Muscle of back (tissue), 11 donors: ENCODE data around the gene CDKAL1. TPM values are rescaled to one million over a fixed set of nuclear protein-coding genes. Genes with fewer than 3 reads are reported as not detected.
"Not testable (repeated sequence)": the region's sequence is repeated elsewhere in the genome, so short reads cannot be mapped to it uniquely, and the experiment has no call there.

Experiments
- DNase-seq, 3 donors: peaks; one replicate each; pipeline versions ENCODE4 v3.0.0 to v3.0.0-alpha.2; 2013
- polyA plus RNA-seq, 10 donors: library from polyadenylated mRNA; unstranded; fragments of 120-200 nt; gene quantifications; one replicate each; pipeline ENCODE4 v1.2.1, GENCODE V29; 2013; ENCODE audit not compliant: insufficient read length in 10 of 10

The CDKAL1 gene
- polyA plus RNA-seq, 10 donors, result 10.7 to 17.1 (median 13.9) TPM

DNA sequence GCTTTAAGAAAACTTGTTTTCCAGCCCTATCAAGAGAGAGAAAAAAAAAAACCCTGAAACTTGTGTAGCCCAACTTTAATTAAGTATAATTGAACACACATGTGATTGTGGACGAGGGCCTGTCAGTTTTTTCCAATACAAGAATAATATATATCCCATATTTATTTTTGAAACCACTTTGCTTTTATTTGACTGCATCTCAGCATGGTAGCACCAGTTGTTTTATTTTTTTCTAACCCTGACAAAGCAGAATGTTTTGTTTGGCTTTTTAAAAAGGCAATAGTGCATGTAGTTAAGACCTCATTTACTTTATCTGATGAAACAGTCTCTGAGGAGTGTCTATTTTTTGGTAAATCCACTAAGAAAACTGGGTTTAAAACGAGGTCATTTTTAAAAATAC, 257.7 kb downstream of the CDKAL1 start:
- peak in 1 of 3 donors; percentile 26 for DNase-seq

DNA sequence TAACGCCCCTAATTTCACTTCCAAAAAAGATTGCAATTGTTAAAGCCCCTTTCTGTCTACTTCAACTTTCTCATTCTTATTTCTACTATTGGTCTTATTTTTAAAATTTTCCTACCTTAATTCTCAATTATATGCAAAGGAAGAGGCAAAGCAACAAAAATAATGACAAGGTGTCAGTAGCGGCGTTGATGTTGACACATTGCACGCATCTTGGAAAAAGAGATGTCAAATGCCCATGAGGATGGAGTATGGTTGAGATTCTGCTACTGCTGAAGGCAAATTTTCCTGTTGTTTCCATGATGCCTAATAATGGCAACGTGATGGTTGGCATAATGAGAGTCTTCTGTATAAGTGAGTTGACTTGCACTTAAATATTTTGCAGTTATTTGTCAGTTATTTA, 258.9 kb downstream of the CDKAL1 start:
- DNase-seq, result no peak

DNA sequence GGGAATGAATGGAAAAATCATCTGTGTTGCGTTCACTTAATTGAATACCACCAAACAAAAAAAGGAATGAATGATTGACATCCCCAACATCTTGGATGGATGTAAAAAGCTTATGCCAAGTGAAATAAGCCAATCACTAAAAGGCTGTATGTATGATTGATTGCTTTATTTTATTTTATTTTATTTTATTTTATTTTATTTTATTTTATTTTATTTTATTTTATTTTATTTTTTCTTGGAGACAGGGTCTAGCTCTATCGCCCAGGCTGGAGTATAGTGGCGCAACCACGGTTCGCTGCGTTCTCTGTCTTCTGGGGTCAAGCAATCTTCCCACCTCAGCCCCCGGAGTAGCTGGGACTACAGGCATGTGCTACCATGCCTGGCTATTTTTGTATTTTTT, 263.3 kb downstream of the CDKAL1 start:
- no peak for DNase-seq

DNA sequence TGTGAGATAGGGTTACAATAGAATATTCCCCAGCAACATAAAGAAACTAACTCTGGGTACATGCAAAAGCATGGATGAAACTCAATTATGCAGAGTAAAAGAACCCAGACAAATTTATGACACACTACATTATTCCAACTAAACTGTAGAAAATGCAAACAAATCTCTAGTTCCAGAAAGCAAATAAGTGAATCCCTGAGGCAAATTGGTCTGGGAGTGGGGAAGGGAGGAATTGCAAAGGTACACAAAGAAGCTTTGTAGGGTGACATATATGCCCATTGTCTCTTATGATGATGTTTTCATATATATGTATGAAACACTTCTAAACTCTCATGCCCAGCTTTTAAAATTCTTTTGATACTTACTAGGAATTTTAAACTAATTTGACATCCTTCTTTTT, 266.0 kb downstream of the CDKAL1 start:
- no peak for DNase-seq

DNA sequence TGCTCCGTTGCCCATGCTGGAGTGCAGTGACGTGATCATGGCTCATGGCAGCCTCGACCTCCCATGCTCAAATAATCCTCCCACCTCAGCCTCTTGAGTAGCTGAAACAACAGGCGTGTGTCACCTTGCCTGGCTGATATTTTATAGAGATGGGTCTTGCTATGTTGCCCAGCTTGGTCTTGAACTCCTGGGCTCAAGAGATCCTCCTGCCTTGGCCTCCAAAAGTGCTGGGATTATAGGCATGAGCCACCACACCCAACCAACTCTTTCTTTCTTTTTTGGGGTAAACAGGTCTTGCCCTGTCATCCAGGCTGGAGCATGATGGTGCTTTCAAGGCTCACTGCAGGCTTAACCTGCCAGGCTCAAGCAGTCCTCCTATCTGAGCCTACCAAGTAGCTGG, 266.4 kb downstream of the CDKAL1 start:
- DNase-seq, result no peak

DNA sequence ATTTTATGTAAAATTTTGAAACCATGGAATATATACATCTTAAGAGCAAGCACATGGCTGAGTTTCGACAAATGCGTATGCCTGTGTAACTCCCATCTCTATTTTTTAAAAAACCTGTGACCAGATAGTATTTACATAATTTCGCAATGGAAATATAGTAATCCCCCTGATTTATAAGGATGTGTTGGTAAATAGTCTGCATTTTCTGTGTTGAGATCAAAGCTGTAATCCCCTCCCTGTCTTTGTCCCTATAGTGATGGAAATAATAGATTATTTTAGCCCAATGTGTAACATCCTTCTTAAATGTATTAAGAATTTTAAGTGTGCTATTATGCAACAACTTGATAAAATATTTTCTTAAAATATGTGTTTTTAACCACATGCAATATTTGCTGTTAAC, 267.3 kb downstream of the CDKAL1 start:
- DNase-seq, result no peak

DNA sequence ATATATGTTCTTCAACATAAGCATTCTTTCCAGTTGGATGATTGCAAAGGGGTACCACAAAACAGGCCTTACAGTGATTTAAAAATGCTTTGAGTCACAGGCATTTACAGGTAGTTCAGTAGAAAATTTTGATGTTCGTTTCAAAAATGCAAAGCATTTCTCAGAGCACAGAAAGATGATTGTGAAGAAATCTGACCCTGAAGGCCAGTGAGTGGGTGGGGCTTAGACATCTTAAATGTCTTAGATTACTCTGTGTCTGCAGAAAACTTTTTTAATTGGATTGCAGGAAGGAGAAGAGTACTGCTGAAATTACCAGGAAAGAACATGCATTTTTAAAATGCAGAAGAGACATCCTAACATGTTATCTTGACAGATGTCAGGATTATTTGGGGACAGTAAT, 268.3 kb downstream of the CDKAL1 start:
- DNase-seq, result no peak

DNA sequence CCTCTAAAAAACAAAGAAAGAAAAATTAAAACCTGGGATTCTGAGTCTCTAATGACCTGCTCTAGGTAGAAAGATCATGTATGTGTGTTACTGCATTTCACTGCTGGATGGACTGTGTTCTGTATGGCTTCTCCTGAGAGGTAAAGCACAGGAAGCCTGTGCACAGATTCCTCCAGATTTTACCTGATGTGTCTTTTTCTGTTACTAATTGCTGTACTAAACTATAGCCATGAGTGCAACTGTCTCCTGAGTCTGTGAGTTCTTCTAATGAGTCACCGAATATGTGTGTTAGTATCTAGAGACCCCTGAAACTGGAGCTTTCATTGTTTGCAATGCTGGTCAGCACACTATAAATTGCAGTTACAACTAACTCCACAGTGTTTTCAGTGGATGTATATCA, 270.8 kb downstream of the CDKAL1 start:
- DNase-seq, result no peak

DNA sequence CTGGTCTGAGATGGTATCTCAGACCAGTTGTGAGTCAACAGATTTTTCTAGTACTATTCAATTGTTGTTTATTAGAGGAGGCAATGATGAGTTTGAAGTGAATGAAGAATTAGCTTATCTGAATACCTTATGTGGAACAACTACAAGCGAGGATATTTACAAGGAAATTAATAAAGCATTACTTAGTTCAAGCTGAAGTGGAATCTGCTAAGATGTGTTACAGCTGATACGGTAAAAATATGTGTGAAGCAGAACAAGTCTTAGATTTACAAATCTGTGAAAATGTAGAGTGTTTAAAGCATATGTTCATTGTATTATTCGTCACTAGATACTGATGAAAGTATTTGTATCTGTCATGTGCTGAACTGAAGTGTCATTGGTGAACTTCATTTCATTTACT, 272.4 kb downstream of the CDKAL1 start:
- no peak for DNase-seq

DNA sequence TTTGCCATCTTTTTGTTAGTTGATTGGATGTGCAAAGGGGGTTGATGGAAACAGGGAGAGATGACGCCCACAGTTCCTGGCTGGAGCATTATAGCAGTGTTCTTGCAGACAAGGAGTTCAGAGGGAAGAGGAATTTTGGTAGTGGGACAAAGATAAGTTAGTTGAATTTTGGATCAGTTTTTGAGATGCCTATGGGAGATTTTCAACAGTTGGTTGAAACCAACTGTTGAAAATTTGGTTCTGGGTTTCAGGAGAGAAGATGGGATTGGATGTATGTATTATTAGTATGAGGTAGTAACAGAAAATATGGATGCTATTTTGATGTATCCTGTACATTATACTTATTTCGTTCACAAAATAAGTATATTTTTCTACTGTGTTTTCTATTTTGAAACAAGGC, 274.2 kb downstream of the CDKAL1 start:
- DNase-seq, result no peak

DNA sequence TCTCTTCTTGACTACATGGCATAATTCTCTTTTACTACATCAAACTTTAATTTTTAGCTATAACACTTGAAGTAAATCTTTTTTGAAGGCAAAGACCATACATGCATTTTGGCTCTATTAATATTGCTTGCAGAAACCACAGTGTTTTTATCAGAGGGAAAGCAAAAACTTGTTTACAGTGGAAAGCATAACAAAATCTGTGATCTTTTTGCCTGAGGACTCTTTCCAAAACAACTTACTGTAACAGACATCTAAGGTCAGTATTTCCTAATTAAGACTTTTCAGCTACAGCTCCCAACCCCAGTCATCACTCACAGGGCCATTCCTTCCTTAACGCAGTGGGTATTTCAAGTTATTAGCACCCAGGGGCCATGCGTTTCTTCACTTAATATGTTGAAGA, 274.7 kb downstream of the CDKAL1 start:
- no peak for DNase-seq

DNA sequence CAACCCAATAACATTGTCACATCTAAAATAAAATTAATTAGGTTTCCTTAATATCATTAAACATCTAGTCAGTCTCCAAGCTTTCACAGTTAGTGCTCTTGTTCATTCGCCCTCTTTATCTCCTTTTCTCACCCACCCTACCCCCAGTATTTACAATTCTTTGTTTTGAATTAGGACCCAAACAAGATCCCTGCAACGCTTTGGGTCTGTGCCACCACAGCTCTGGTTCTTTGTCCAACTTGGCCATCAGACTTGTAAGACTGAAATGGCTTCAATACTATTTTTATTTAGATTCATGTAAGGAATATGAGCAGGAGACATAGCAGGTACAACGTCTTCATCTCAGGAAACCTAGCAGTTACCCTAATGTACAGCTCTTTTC, 276.5 kb downstream of the CDKAL1 start:
- DNase-seq, result peak in 1 of 3 donors; percentile 16

DNA sequence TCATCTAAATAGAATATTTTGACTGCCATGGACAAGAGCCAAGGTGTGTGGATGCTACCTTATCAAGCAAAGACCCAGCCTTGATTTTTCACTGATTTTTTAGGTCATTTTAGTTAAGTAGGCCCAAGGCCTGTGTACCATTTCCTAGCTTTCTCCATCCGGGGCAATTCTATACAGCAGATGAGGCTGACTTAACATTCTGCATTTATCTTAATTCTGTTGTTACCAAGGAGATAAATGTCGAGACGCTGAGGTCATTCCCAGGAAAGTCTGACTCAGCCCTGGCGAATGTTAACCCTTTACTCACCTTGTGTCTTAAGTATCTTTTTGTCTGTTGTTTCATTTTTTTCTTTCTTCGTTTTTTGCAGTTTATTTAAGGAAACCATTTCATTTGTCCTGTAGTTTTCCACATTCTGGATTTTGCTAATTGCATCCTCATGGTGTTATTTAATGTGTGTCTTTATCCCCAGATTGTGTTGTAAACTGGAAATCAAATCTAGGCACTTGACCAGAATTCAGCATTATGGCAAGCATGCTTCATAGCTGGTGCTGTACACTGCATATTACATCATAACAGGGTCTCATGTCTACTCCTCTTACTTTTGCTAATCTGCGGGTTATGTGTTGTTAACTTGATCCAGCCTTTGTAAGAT, 277.0 kb downstream of the CDKAL1 start:
- DNase-seq, result peak; percentile 14 to 90 (median 52)

DNA sequence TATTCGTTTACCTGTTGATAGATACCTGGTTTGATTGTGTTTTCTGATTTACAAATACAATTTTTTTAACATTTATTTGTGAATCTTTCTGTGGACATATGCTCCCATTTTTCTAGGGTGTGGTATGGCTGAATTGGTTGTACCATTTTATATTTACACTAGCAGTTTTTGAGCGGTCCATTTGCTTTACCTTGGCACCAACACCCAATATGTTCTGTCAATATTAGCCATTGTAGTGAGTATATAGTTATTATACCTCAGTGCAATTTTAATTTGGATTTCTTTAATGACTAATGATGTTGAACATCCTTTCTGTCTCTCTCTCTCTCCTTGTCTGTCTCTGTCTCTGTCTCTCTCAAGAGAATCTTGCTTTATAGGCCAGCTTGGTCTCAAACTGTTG, 278.5 kb downstream of the CDKAL1 start:
- DNase-seq, result no peak

DNA sequence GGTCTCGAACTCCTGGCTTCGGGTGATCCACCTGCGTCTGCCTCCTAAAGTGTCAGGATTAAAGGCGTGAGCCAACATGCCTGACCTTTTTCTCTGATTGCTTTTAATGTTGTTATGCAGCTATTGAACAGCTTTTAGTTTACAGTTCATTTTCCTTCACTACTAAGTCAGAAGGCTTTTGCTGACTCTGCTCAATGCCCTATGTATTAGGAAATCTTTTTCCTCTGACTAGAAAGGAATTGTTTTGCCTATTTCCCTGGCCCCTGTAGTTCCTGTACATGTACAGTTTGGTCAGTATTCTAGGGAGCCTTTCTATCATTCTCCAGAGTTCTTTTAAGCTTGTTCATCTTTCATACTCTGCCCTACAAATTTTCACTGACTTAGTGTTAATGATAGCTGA, 280.2 kb downstream of the CDKAL1 start:
- DNase-seq, result no peak

DNA sequence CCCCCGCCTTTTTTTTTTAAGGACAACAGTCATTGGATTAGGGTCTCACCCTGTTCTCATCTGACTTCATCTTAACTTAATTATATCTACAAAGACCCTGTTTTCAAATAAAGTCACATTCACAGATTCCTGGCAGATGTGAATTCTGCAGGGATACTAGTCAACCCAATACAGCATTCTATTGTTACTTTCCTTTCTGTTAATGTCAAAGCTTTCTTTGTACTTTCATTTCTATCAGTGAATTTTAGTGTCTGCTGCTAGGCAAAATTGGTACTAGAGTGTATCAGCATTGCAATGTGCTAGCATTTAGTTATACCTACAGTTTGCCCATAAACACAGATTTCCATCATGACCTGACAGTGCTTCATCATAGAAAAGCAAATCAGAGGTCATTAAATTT, 281.9 kb downstream of the CDKAL1 start:
- DNase-seq, result no peak

DNA sequence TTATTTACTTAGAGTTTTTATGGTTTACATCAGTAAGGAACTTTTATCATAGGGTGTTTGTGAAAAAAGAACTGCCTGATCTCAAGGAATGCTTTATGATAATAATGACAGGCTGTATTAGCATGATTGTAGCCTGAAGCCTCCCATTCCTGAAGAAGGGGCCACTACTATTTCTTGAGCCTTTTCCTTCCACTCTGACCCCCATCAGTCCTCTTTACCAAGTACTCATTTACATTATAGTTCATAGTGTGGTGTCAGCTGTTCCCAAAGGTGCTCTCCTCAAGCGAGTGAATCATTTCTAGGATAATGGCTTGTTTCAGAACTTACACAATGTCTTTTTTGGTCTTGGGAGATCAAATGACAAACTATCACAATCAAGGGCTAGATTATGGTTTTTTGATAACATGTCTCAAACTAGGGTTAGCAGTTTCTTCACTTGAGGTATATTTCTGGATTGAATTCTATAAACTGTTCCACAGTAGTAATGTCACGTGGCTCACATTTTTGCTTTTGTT, 283.6 kb downstream of the CDKAL1 start:
- no peak for DNase-seq

DNA sequence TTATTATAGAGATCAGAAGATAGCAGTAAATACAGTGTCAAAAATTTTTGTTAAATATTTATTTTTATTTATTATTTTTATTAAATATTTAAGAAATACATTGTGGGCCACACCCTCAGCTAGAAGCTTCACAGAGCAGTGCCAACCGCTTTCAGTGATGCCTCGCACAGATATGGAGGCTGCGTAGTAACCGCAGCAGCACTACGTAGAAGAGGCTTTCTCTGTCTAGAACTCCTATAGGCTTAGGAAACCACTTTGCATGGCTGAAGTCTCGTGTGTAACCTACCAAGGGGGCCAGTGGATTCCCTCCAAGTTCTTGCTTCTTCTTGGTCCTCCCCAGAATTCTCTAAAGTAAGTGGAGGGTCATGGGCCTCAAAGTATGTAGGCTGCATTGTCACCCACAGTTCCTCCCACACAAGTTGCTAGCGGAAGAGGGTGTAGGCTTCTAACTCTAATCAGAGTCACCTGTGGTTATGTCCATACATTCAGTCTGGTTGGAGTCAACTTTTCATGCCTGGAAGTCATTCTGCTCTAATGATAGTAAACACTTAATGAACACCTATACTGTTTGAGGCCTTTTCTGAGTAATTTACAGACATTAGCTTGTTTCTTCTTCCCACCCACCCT, 285.6 kb downstream of the CDKAL1 start:
- DNase-seq, result no peak

DNA sequence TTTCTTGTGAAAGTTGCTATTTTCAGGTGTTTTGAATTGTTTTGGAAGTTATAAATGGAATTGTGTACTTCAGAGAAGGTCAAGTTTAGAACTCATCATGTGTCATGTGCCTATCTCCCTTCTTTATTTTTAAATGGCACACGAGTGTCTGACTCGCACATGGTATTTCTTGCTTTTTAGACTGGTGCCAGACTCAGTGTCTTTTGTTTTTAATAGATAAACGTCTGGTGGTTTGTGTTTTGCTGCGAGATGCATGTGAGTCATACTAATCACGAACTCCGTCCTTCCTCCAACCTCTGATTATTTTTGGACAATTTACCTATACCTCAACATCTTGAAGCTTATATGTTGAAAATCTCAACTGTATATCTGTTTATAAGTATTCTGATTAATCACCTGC, 292.1 kb downstream of the CDKAL1 start:
- no peak for DNase-seq

DNA sequence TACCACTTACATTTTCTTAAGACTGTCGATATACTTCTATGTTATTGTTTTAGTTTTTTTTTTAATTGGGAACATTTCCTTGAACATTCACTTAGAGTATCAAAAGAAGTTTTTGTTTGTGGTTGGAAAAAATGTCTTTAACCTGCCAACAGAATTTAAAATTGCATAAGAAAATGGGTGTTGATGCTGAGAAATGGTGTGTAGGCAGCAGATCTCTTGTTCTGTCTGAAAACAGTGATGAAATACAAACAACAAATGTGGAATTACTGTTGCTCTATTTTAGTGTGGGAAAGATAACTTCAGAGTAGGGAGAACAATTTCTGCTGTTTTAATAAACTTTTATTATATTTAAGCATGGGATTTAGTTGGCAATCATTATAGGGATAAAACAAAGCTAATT, 293.5 kb downstream of the CDKAL1 start:
- no peak for DNase-seq

DNA sequence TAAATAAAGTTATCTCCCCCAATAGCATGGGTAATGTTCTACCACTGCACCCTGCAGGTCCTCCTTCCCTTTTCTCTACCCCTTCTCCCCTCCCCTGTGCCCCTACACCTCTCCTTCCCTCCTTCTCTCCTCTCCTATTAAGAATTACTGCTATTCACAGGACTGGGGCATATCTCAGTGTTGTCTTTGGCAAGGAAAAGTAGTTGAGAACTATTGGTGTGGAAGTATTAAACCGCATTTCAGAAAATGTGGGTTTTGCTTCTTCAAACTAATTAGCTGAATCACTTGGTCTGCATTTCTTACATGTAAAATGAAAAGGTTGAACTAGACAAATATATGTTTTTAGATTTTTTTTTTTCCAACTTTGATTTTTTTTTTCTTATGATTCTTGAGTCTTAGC, 296.3 kb downstream of the CDKAL1 start:
- no peak for DNase-seq

DNA sequence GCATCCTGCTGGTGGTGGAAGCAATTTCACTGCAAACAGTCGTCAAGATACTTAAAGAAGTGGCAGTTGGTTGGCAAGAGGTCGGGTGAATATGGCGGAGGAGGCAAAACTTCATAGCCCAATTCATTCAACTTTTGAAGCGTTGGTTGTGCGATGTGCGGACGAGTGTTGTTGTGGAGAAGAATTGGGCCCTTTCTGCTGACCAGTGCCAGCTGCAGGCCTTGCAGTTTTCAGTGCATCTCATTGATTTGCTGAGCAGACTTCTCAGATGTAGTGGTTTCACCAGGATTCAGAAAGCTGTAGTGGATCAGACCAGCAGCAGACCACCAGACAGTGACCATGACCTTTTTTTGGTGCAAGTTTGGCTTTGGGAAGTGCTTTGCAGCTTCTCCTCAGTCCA, 297.0 kb downstream of the CDKAL1 start:
- not testable (repeated sequence) for DNase-seq

DNA sequence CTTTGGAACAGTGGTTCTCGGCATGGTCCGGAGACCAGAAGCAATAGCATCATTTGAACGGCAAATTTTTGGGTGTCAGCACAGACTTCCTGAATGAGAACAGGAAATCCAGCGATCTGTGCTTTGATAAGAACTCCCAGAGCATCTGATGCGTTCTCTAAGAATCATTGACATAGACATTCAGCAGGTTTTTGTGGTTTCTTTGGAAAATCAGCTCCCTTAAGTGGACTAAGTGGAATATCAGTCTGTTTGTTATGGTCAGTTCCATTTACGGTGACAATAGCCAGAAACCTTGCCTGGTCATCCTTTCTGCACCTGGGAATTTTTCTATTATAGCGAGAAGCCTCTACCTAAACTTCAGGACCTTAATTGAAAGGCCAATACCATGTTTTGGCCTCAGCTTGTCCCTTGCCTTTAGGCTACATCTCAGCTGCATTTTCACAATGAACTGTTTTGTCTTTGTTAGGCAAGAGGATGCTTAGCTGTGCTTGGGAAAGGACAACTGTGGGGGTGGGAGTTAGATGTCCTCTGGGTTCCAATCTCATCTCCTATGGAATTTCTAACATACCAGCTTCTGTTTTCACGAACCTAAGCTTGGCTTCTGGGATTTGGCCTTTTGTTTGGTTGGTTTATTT, 299.7 kb downstream of the CDKAL1 start:
- no peak for DNase-seq
